Suprapubic skin (tissue), 4 donors: ENCODE data around the gene COX4I2.

Experiments
- CTCF ChIP-seq, 2 donors: fragments of 200-600 bp in 1 of 2; fragments of 450-650 bp in 1 of 2; sonication (generic) in 1 of 2; IDR thresholded peaks; one replicate each; pipeline ENCODE4 v1.5.1; 2016 to 2019; ENCODE audit warnings: antibody characterized with exemption in 2 of 2, mild to moderate bottlenecking in 1 of 2, moderate library complexity in 1 of 2
- EP300 ChIP-seq: sonication (generic); formaldehyde crosslinking; IDR thresholded peaks from one replicate; pipeline ENCODE4 v1.6.1; 2017; ENCODE audit warnings: antibody characterized with exemption
- POLR2A ChIP-seq, 2 donors: fragments of 450-650 bp; IDR thresholded peaks; one replicate each; pipeline ENCODE4 v1.6.1; 2017; ENCODE audit warnings: antibody characterized with exemption in 2 of 2, mild to moderate bottlenecking in 2 of 2, moderate library complexity in 2 of 2
- POLR2AphosphoS5 ChIP-seq, 3 donors: sonication (generic); formaldehyde crosslinking; IDR thresholded peaks; one replicate each; pipeline ENCODE4 v1.6.1; 2017; ENCODE audit warnings: antibody characterized with exemption in 3 of 3

GRCh38 chr20:31679357-31680285 lies 41.9 kb downstream of the COX4I2 start:
- no peak for TF ChIP-seq CTCF (IDR thresholded peaks at IDR 0.05)
- no peak for TF ChIP-seq EP300
- TF ChIP-seq POLR2A (IDR thresholded peaks at IDR 0.05): no peak
- TF ChIP-seq POLR2AphosphoS5 (IDR thresholded peaks at IDR 0.05): no peak
